ENCODE measurements around the gene NAV1.

DNA sequence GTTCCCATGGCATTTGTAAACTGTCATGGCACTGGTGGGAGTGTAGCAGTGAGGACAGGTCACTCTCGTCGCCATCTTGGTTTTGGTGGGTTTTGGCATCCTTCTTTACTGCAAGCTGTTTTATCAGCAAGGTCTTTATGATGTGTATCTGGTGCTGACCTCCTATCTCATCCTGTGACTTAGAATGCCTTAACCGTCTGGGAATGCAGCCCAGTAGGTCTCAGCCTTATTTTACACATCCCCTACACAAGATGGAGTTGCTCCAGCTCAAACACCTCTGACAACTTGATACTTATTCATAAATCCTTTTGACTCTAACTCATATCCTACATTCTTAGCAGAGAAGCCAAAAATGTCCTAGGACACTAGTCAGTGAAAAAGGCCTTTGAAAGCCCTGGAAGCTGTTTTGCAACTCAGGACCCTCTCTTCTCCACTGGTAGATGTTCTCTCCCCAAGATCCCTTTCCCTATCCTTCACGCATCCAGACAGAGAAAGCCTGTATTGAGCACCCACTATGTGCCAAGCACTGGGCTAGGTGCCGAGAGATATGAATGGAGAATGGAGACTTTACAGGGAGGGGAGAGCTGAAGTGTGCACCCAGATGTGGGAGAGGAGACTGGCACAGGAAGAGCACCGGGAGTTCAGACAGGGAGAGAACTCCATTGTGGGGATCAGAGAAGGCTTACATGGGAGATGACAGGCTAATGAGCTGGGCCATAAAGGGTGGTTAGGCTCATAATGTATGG, 25.3 kb upstream of the NAV1 start:
- no peak for TF ChIP-seq CTCF (IDR thresholded peaks at IDR 0.05)
- no peak for TF ChIP-seq POLR2A (IDR thresholded peaks at IDR 0.05)
